GM06990 (cell line): ENCODE data around the gene SLC11A1.

ENCODE experiments used
- DNase-seq: peaks from one replicate; pipeline ENCODE4 v3.0.0-alpha.2; 2011; ENCODE audit not compliant: insufficient read length; ENCODE audit errors: extremely low read depth
- H3K27me3 ChIP-seq: replicated peaks from 2 replicates; pipeline ENCODE4 v1.6.0; 2011; ENCODE audit warnings: low read length; ENCODE audit not compliant: control insufficient read depth, insufficient read depth
- H3K36me3 ChIP-seq: 2 replicates; pipeline ENCODE4 v1.5.1; 2011; ENCODE audit warnings: low read length; ENCODE audit not compliant: control insufficient read depth, insufficient read depth
- H3K4me3 ChIP-seq: replicated peaks from 2 replicates; pipeline ENCODE4 v1.5.1; 2011; ENCODE audit warnings: low read depth, mild to moderate bottlenecking, control low read depth, low read length
- CTCF ChIP-seq: IDR thresholded peaks from 2 replicates; pipeline ENCODE4 v1.5.1; 2011; ENCODE audit warnings: low read length, control low read depth, mild to moderate bottlenecking, inconsistent platforms; ENCODE audit not compliant: insufficient read depth, poor library complexity, severe bottlenecking

Gene SLC11A1

GRCh38 chr2:218367415-218368149, 14.5 kb upstream of the SLC11A1 start:
- H3K4me3 ChIP-seq, result peak overlapping the region; percentile 77
- H3K27me3 ChIP-seq, result no peaks in the 10 kb centered on the region
- no peak for TF ChIP-seq CTCF
- no peaks in the 10 kb centered on the region for H3K36me3 ChIP-seq
- DNase-seq, result peak; percentile 89

GRCh38 chr2:218368150-218368528, 13.9 kb upstream of the SLC11A1 start:
- TF ChIP-seq CTCF, result no peak
- Histone ChIP-seq H3K4me3 (peak overlapping the region; percentile 77), H3K36me3 (no peaks in the 10 kb centered on the region), H3K27me3 (no peaks in the 10 kb centered on the region)
- no peak for DNase-seq

- no peaks in the 10 kb centered on the region for H3K36me3 ChIP-seq
- no peak for TF ChIP-seq CTCF
Observed at GRCh38 chr2:218368621-218369153, 13.4 kb upstream of the SLC11A1 start.

GRCh38 chr2:218369330-218369729, 12.7 kb upstream of the SLC11A1 start:
- no peak for TF ChIP-seq CTCF
- DNase-seq, result no peak
- Histone ChIP-seq H3K4me3 (no peak overlapping the region), H3K27me3 (no peaks in the 10 kb centered on the region), H3K36me3 (no peaks in the 10 kb centered on the region)

More at GRCh38 chr2:218368621-218369153, 13.4 kb upstream of the SLC11A1 start:
- no peaks in the 10 kb centered on the region for H3K27me3 ChIP-seq
- no peak for DNase-seq
- peak overlapping the region; percentile 77; the same call in 1 of the 2 replicates for H3K4me3 ChIP-seq

GRCh38 chr2:218370410-218371063, 11.5 kb upstream of the SLC11A1 start:
- H3K27me3 ChIP-seq, result no peaks in the 10 kb centered on the region
- TF ChIP-seq CTCF, result no peak
- no peak overlapping the region for H3K4me3 ChIP-seq

More at GRCh38 chr2:218370410-218371063, 11.5 kb upstream of the SLC11A1 start:
- DNase-seq, result no peak
- no peaks in the 10 kb centered on the region for H3K36me3 ChIP-seq
